ENCODE data around the gene FAM81B.

FAM81B gene

DNA sequence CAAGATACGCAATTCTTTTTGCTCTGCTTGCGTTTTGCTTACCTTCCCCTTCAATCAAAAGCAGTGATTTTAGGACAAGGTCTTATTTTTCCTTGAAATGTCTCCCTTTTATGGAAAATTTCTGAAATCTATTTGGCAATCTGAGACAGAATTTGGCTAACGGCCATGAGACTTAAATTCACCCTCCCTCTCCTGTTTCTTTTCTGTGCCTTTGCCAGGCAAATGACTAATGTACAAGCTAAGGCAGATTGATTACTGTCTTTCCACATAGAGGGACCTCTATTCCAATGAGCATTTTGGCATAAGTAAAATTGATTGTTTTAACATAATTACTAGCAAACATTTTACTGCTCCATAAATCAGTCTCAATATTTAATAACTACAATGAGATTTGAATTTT, 31.7 kb downstream of the FAM81B start:
- TF ChIP-seq, protein P1, sequence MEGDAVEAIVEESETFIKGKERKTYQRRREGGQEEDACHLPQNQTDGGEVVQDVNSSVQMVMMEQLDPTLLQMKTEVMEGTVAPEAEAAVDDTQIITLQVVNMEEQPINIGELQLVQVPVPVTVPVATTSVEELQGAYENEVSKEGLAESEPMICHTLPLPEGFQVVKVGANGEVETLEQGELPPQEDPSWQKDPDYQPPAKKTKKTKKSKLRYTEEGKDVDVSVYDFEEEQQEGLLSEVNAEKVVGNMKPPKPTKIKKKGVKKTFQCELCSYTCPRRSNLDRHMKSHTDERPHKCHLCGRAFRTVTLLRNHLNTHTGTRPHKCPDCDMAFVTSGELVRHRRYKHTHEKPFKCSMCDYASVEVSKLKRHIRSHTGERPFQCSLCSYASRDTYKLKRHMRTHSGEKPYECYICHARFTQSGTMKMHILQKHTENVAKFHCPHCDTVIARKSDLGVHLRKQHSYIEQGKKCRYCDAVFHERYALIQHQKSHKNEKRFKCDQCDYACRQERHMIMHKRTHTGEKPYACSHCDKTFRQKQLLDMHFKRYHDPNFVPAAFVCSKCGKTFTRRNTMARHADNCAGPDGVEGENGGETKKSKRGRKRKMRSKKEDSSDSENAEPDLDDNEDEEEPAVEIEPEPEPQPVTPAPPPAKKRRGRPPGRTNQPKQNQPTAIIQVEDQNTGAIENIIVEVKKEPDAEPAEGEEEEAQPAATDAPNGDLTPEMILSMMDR (IDR thresholded peaks at IDR 0.05; ENCODE audit: control insufficient read depth, extremely low read depth, insufficient read depth), result no peak
- no peak for DNase-seq (ENCODE audit: low read depth)
- H3K4me3 ChIP-seq (ENCODE audit: low read depth, low read length), result no peak overlapping the region

DNA sequence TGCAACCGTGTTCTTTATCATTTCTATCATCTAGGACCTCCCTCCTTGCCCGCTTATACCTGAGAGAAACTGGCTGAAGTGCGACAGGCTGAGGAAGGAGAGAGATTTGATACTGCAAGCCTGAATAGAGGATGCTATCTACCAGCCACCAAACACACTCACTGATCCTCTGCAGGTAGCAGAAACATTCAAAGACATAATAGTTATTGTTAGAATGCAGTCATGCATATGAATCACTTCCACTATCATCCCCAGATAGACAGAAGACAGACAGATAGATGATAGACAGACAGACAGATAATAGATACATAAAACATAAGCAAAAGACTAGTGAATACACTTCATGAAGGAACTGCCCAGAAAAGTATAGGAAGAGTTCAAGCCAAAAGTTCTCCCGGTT, 32.9 kb downstream of the FAM81B start:
- TF ChIP-seq, protein P1 (IDR thresholded peaks at IDR 0.05; ENCODE audit: control insufficient read depth, extremely low read depth, insufficient read depth), result no peak
- H3K4me3 ChIP-seq (ENCODE audit: low read depth, low read length), result no peak overlapping the region
- no peak for DNase-seq (ENCODE audit: low read depth)

DNA sequence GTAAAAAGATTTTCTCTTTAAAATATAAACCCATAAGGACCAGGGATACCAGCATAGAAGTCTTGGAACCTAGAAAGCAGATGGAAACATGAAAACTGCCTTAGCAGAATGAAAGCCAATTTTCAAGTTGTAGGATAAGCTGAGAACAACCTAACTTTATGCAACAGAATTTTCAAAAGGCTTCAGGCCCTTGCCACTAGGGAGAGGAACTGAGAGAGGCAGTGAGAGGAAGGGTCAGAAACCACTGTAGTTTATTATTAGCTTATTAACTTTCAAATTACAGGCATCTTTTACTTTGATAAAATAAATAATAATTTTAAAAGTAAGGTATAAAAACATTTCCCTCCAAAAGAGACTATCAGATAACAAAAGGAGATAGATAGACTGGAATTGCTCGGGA, 33.4 kb downstream of the FAM81B start:
- H3K4me3 ChIP-seq (ENCODE audit: low read depth, low read length), result no peak overlapping the region
- DNase-seq (ENCODE audit: low read depth), result no peak
- TF ChIP-seq, protein P1 (IDR thresholded peaks at IDR 0.05; ENCODE audit: control insufficient read depth, extremely low read depth, insufficient read depth), result no peak

DNA sequence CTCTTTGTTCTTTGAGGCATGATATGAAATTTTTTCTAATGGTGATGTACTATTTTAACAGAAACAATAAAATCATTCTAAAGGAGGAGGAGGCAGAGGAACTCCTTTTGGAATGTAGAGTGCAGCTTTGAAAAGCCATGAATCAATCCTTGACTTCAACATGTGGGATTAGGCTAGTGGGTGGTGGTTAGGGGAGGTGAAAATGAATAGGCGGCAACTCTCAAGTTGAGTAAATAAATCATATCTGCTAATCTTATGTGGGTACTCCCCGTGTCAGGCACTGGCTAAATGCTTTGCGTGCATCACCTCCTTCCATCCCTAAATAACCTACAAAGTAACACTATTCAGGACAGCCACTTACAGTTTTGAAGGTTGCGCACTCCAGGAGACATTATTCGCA, 35.1 kb downstream of the FAM81B start:
- DNase-seq (ENCODE audit: low read depth), result no peak
- TF ChIP-seq, protein P1 (IDR thresholded peaks at IDR 0.05; ENCODE audit: control insufficient read depth, extremely low read depth, insufficient read depth), result no peak
- H3K4me3 ChIP-seq (ENCODE audit: low read depth, low read length), result no peak overlapping the region

DNA sequence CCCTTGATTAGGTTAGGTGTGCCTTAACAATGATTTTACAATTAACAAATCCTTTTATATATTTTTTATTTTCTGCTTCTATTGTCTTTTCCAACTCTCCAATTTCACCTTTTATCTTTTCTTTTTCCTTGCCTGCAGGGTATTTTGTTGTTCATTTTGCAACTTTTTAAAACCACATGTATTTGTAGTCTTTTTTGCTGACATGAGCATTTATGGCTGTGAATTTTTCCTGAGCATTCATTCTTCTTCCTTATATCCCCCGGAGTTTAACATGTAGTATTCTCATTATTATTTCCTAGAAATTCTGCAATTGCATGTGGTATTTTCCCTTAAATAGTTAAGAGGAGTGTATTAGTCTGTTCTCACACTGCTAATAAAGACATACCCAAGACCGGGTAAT, 41.6 kb downstream of the FAM81B start:
- H3K4me3 ChIP-seq (ENCODE audit: low read depth, low read length), result no peak overlapping the region
- no peak for DNase-seq (ENCODE audit: low read depth)
- TF ChIP-seq, protein P1 (IDR thresholded peaks at IDR 0.05; ENCODE audit: control insufficient read depth, extremely low read depth, insufficient read depth), result no peak

DNA sequence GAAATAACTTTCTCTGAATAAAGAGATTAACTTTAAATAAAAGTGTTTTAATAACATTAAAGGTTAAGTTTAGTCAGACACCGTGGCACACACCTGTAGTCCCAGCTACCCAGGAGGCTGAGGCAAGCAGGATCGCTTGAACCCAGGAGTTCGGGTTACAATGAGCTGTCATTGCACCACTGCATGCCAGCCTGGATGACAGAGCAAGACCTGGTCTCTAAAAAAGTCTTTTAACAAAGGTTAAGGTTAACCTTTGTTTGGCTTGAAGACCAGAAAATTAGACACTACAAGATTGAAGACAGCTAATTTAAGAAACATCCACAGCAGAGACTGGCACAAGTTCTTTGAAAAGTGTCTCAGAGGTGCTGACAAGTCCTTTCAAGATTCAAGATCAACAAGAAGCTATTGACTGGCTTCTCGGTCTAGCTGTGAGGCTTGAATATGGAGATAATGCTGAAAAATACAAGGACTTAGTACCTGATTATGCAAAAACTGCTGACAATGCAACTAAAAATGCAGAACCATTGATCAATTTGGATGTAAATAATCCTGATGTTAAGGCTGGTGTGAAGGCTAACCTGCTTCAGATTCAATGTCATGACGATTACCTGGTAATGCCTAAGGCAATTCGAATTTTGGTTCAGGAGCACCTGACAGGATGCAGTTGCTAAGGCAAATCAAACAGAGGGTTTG, 48.8 kb downstream of the FAM81B start:
- H3K4me3 ChIP-seq (ENCODE audit: low read depth, low read length), result no peak overlapping the region
- no peak for DNase-seq (ENCODE audit: low read depth)
- TF ChIP-seq, protein P1 (IDR thresholded peaks at IDR 0.05; ENCODE audit: control insufficient read depth, extremely low read depth, insufficient read depth), result no peak

DNA sequence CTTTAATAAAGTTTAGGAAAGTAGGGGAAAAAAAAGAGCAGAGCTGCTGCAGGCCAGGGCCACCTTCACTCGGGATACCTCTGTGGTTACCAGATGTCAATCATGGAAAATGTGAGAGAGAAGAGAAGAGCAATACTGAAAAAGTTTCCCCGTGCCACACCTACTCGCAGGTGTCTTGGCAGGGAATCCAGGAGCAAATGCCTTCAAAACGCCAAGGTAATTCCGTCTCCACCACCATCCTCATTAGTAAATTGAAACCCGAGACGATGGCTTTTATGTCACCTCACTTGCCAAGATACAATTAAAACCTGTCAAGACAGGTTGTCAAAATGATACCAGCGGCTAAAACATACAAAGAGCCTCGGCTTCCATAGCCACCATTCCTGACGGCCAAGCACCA, 49.7 kb downstream of the FAM81B start:
- H3K4me3 ChIP-seq (ENCODE audit: low read depth, low read length), result no peak overlapping the region
- DNase-seq (ENCODE audit: low read depth), result no peak
- TF ChIP-seq, protein P1 (IDR thresholded peaks at IDR 0.05; ENCODE audit: control insufficient read depth, extremely low read depth, insufficient read depth), result no peak

All from LNCaP clone FGC (cell line).